Heart left ventricle (tissue), 13 donors: ENCODE measurements around the gene COL1A1.

Experiments used
- POLR2A ChIP-seq, 2 donors: fragments of 450-650 bp; IDR thresholded peaks; one replicate each; pipeline ENCODE4 v1.6.1; 2017; ENCODE audit warnings: antibody characterized with exemption in 2 of 2, mild to moderate bottlenecking in 2 of 2, moderate library complexity in 2 of 2
- TF ChIP-seq, protein P1 (sequence below), 12 donors: fragments of 200-600 bp; sonication (generic) in 4 of 12; IDR thresholded peaks; one replicate each; pipeline versions ENCODE4 v1.5.0 to v1.8.0; 2018 to 2022; ENCODE audit warnings: antibody characterized with exemption in 12 of 12, mild to moderate bottlenecking in 5 of 12
- donor health status: ischemic (EF 13 %, LVEDD 7.1; RV severe dilation, severe dysfunction).
- donor health status: DM: no; HTN: yes; CAD: no.
- donor health status: DM: no; HTN: no; CAD: no.
- donor health status: ischemic (EF 25% LVEDD 6.9; RV normal size, moderate dysfunction).
- donor health status: ischemic (EF 25% LVEDD 5.7; RV mildly dilated, moderate dysfunction).
- donor health status: ischemic (EF 35%, LVEDD 5.7; RV mildly dilated, moderate dysfunction).
- donor health status: nonischemic (EF 11% LVEDD 7.7; RV severe dilation, severe dysfunction).
- donor health status: DM: yes; HTN: yes; CAD: no.
- donor health status: PGD.
- donor health status: ischemic (EF 29% LVEDD 5.4; RV normal size, mild dysfunction).
- donor health status: nonischemic (EF 23%, LVEDD 6.1; RV moderate dilation, normal function).

DNA sequence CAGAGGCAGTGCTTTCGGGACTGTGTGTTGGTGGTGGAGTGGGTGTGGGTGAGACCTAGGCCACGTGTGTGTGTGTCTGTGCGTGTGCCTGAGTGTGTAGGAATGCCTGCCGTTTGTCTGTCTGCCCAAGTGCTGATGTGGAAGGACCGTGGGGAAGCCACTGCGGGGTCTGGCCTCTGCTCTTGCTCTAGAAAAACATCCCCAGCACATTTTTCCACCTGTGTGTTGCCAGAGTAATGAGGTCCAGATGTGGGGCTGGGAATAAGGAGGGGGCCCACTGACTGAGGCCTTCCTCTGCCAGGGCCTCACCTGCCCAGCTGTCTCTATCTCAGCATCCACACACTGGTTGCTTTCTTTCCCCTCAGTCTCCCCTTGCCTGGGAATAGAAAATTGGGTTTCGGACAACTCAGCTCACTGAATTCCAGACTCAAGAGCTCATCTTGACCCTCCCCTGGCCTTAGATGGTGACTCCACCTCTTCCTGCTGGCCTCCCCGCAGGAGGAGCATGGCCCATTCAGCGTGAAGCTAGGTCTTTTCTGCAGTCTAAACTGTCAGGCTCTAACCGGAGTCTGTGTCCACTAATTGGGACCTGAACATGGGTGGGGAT is 28.0 kb downstream of the COL1A1 start:
- TF ChIP-seq, protein P1, sequence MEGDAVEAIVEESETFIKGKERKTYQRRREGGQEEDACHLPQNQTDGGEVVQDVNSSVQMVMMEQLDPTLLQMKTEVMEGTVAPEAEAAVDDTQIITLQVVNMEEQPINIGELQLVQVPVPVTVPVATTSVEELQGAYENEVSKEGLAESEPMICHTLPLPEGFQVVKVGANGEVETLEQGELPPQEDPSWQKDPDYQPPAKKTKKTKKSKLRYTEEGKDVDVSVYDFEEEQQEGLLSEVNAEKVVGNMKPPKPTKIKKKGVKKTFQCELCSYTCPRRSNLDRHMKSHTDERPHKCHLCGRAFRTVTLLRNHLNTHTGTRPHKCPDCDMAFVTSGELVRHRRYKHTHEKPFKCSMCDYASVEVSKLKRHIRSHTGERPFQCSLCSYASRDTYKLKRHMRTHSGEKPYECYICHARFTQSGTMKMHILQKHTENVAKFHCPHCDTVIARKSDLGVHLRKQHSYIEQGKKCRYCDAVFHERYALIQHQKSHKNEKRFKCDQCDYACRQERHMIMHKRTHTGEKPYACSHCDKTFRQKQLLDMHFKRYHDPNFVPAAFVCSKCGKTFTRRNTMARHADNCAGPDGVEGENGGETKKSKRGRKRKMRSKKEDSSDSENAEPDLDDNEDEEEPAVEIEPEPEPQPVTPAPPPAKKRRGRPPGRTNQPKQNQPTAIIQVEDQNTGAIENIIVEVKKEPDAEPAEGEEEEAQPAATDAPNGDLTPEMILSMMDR (IDR thresholded peaks at IDR 0.05): no peak
- TF ChIP-seq POLR2A (IDR thresholded peaks at IDR 0.05): no peak
